HepG2 (cell line): ENCODE results near the gene TBC1D16. TPM values are rescaled to one million over a fixed set of nuclear protein-coding genes. Genes with fewer than 3 reads are reported as not detected.
A peak's percentile ranks its signal among the peaks of the same experiment; 100 is the strongest.

Experiments used
- CHCHD3 ChIP-seq: sonication (generic); formaldehyde crosslinking; IDR thresholded peaks from 2 replicates; pipeline ENCODE4 v1.8.0; 2022; ENCODE audit warnings: mild to moderate bottlenecking, missing genetic modification reagents, moderate library complexity
- EEA1 ChIP-seq: sonication (generic); formaldehyde crosslinking; IDR thresholded peaks from 2 replicates; pipeline ENCODE4 v1.5.1; 2020; ENCODE audit warnings: mild to moderate bottlenecking, missing genetic modification reagents, borderline replicate concordance
- HNF1A ChIP-seq, 2 experiments: sonication (generic) in 1 of 2; formaldehyde crosslinking in 1 of 2; IDR thresholded peaks; 2 replicates each; pipeline versions ENCODE4 v1.4.0 to v1.6.1; 2016 to 2020; ENCODE audit warnings: borderline replicate concordance in 1 of 2, low read depth in 1 of 2, mild to moderate bottlenecking in 1 of 2, missing genetic modification reagents in 1 of 2
- HNRNPLL ChIP-seq: fragments of 200-400 bp; formaldehyde crosslinking; IDR thresholded peaks from 2 replicates; pipeline ENCODE4 v1.6.1; 2017; ENCODE audit warnings: mild to moderate bottlenecking, low read depth, low read length; ENCODE audit not compliant: poor library complexity, severe bottlenecking
- KAT2B ChIP-seq: fragments of 150-350 bp; IDR thresholded peaks from 2 replicates; pipeline ENCODE4 v1.6.1; 2014; ENCODE audit warnings: low read depth, low read length, borderline replicate concordance
- MAFG ChIP-seq: sonication (generic); formaldehyde crosslinking; IDR thresholded peaks from 2 replicates; pipeline ENCODE4 v1.5.1; 2020; ENCODE audit warnings: mild to moderate bottlenecking, missing genetic modification reagents
- NR2F6 ChIP-seq, 2 experiments: IDR thresholded peaks; 2 replicates each; pipeline ENCODE4 v1.6.1; 2016; ENCODE audit warnings: antibody characterized with exemption in 1 of 2, mild to moderate bottlenecking in 1 of 2
- PTBP1 ChIP-seq: fragments of 200-400 bp; formaldehyde crosslinking; IDR thresholded peaks from 2 replicates; pipeline ENCODE4 v1.6.1; 2018; ENCODE audit warnings: low read length, low read depth; ENCODE audit not compliant: poor library complexity, severe bottlenecking
- SRY ChIP-seq: sonication (generic); formaldehyde crosslinking; IDR thresholded peaks from 2 replicates; pipeline ENCODE4 v1.8.0; 2022; ENCODE audit warnings: mild to moderate bottlenecking, missing genetic modification reagents
- TEAD2 ChIP-seq: sonication (generic); formaldehyde crosslinking; IDR thresholded peaks from 2 replicates; pipeline ENCODE4 v1.9.0; 2021; ENCODE audit warnings: missing genetic modification reagents
- ZMAT3 ChIP-seq: sonication (generic); formaldehyde crosslinking; conservative IDR thresholded peaks from 2 replicates; pipeline ENCODE4 v1.7.0; 2021; ENCODE audit warnings: missing genetic modification reagents
- ZNF546 ChIP-seq: sonication (generic); formaldehyde crosslinking; conservative IDR thresholded peaks from 2 replicates; pipeline ENCODE4 v1.8.1; 2023; ENCODE audit warnings: mild to moderate bottlenecking, missing genetic modification reagents
- ZNF652 ChIP-seq: IDR thresholded peaks from 2 replicates; pipeline ENCODE4 v1.6.1; 2016; ENCODE audit warnings: low read depth, borderline replicate concordance
- ZNF704 ChIP-seq: sonication (generic); formaldehyde crosslinking; IDR thresholded peaks from 2 replicates; pipeline ENCODE4 v1.8.1; 2023; ENCODE audit warnings: mild to moderate bottlenecking, inconsistent platforms, moderate library complexity, missing genetic modification reagents, borderline replicate concordance
- ZNF839 ChIP-seq: sonication (generic); formaldehyde crosslinking; IDR thresholded peaks from 2 replicates; pipeline ENCODE4 v1.4.0; 2020; ENCODE audit warnings: missing genetic modification reagents, mild to moderate bottlenecking, borderline replicate concordance
- polyA plus RNA-seq, 8 experiments: library from polyadenylated mRNA; depleted of rRNA in 3 of 8; stranded (reverse) in 7 of 8; unstranded in 1 of 8; fragments of >200 nt; fragmentation: Illumina TruSeq in 4 of 8; extraction: Trizol in 4 of 8; gene quantifications; 2 replicates each; pipeline versions ENCODE4 v1.2.1 to v1.2.3, GENCODE V29; 2011 to 2016; ENCODE audit warnings: low read depth in 4 of 8, missing spikeins in 1 of 8, mixed read lengths in 1 of 8; ENCODE audit not compliant: insufficient read depth in 1 of 8
- total RNA-seq, 5 experiments: library from RNA; depleted of rRNA; stranded (reverse); fragments of >200 nt; fragmentation: Illumina TruSeq; extraction: Trizol; gene quantifications; 2 replicates each; pipeline ENCODE4 v1.2.3, GENCODE V29; 2016; ENCODE audit warnings: low read depth in 1 of 5
- TF ChIP-seq, protein P1 (sequence below): sonication (generic); formaldehyde crosslinking; IDR thresholded peaks from 2 replicates; pipeline ENCODE4 v1.4.0; 2020; ENCODE audit warnings: missing genetic modification reagents, borderline replicate concordance
- TF ChIP-seq, protein P2 (sequence below): sonication (generic); formaldehyde crosslinking; IDR thresholded peaks from 2 replicates; pipeline ENCODE4 v1.4.0; 2020; ENCODE audit warnings: missing genetic modification reagents

The TBC1D16 gene
- total and polyA plus RNA-seq, 2 of the 13 experiments (the other 11 are each of a cell fraction or from before 2014, with no cell fraction given), result 14.9 to 24.9 TPM

- TF ChIP-seq SRY (no peak), HNF1A (IDR thresholded peaks at IDR 0.05; ENCODE audit: low read depth) (no peak), HNF1A (CRISPR knock-in tag; IDR thresholded peaks at IDR 0.05; ENCODE audit: borderline replicate concordance) (peak; percentile 42; the same call in 1 of the 2 replicates), ZMAT3 (CRISPR knock-in tag) (no peak; the same call in 1 of the 2 replicates), ZNF652 (peak; percentile 23; the same call in 1 of the 2 replicates), ZNF704 (CRISPR knock-in tag) (0 out of 2 replicates have a peak, but pooled peaks have one; percentile 60), ZNF546 (CRISPR knock-in tag) (no peak), KAT2B (no peak), EEA1 (no peak), HNRNPLL (no peak), ZNF839 (CRISPR knock-in tag) (no peak), PTBP1 (no peak), TEAD2 (CRISPR knock-in tag) (0 out of 2 replicates have a peak, but pooled peaks have one; percentile 47), MAFG (no peak), CHCHD3 (CRISPR knock-in tag) (no peak), NR2F6 (IDR thresholded peaks at IDR 0.05) (peak; percentile 99), NR2F6 (CRISPR knock-in tag; IDR thresholded peaks at IDR 0.05) (peak; percentile 100)
- TF ChIP-seq, protein P1, sequence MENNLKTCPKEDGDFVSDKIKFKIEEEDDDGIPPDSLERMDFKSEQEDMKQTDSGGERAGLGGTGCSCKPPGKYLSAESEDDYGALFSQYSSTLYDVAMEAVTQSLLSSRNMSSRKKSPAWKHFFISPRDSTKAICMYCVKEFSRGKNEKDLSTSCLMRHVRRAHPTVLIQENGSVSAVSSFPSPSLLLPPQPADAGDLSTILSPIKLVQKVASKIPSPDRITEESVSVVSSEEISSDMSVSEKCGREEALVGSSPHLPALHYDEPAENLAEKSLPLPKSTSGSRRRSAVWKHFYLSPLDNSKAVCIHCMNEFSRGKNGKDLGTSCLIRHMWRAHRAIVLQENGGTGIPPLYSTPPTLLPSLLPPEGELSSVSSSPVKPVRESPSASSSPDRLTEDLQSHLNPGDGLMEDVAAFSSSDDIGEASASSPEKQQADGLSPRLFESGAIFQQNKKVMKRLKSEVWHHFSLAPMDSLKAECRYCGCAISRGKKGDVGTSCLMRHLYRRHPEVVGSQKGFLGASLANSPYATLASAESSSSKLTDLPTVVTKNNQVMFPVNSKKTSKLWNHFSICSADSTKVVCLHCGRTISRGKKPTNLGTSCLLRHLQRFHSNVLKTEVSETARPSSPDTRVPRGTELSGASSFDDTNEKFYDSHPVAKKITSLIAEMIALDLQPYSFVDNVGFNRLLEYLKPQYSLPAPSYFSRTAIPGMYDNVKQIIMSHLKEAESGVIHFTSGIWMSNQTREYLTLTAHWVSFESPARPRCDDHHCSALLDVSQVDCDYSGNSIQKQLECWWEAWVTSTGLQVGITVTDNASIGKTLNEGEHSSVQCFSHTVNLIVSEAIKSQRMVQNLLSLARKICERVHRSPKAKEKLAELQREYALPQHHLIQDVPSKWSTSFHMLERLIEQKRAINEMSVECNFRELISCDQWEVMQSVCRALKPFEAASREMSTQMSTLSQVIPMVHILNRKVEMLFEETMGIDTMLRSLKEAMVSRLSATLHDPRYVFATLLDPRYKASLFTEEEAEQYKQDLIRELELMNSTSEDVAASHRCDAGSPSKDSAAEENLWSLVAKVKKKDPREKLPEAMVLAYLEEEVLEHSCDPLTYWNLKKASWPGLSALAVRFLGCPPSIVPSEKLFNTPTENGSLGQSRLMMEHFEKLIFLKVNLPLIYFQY (CRISPR knock-in tag), result peak; percentile 65; the same call in 1 of the 2 replicates
- TF ChIP-seq, protein P2, sequence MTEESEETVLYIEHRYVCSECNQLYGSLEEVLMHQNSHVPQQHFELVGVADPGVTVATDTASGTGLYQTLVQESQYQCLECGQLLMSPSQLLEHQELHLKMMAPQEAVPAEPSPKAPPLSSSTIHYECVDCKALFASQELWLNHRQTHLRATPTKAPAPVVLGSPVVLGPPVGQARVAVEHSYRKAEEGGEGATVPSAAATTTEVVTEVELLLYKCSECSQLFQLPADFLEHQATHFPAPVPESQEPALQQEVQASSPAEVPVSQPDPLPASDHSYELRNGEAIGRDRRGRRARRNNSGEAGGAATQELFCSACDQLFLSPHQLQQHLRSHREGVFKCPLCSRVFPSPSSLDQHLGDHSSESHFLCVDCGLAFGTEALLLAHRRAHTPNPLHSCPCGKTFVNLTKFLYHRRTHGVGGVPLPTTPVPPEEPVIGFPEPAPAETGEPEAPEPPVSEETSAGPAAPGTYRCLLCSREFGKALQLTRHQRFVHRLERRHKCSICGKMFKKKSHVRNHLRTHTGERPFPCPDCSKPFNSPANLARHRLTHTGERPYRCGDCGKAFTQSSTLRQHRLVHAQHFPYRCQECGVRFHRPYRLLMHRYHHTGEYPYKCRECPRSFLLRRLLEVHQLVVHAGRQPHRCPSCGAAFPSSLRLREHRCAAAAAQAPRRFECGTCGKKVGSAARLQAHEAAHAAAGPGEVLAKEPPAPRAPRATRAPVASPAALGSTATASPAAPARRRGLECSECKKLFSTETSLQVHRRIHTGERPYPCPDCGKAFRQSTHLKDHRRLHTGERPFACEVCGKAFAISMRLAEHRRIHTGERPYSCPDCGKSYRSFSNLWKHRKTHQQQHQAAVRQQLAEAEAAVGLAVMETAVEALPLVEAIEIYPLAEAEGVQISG, result peak; percentile 90
Observed at GRCh38 chr17:79905832-79906231, 129.8 kb downstream of the TBC1D16 start (continued).
